Peyer's patch (tissue), 4 donors: ENCODE data around the gene NOD1.

Experiments used
- CTCF ChIP-seq, 6 experiments: fragments of 450-650 bp in 4 of 6; fragments of 200-600 bp in 2 of 6; sonication (generic) in 1 of 6; IDR thresholded peaks; one replicate each; pipeline ENCODE4 v1.5.1; 2017 to 2019; ENCODE audit warnings: antibody characterized with exemption in 6 of 6, mild to moderate bottlenecking in 3 of 6, moderate library complexity in 1 of 6
- POLR2A ChIP-seq, 2 donors: fragments of 450-650 bp; IDR thresholded peaks; one replicate each; pipeline ENCODE4 v1.5.1; 2017; ENCODE audit warnings: antibody characterized with exemption in 2 of 2, mild to moderate bottlenecking in 2 of 2, moderate library complexity in 2 of 2

GRCh38 chr7:30468041-30468440 is 10.5 kb downstream of the NOD1 start:
- TF ChIP-seq POLR2A (IDR thresholded peaks at IDR 0.05), result no peak
- TF ChIP-seq CTCF (IDR thresholded peaks at IDR 0.05), result no peak
